ENCODE results near the gene THOC1. TPM values are rescaled to one million over a fixed set of nuclear protein-coding genes. Genes with fewer than 3 reads are reported as not detected.

Gene THOC1
- total and polyA plus RNA-seq, 3 donors from 2014 or later = 41.6 to 82.2 (median 79.7) TPM

GRCh38 chr18:260547-260946, 7.3 kb downstream of the THOC1 start:
- H3K4me1 ChIP-seq = no peaks in the 10 kb centered on the region
- H3K36me3 ChIP-seq (ENCODE audit: low read depth, missing control alignments) = no peaks in the 10 kb centered on the region
- no peak for TF ChIP-seq POLR2A (IDR thresholded peaks at IDR 0.05)
- no peak for TF ChIP-seq CTCF (IDR thresholded peaks at IDR 0.05)
- no peak overlapping the region for H3K27ac ChIP-seq
- no peak for DNase-seq
- no peaks in the 10 kb centered on the region for H3K9me3 ChIP-seq
- 84 to 86% methylated on average over 2 of the region's 2 CpGs for WGBS, 2 donors
- no peaks in the 10 kb centered on the region for H3K27me3 ChIP-seq
- intact Hi-C loops (cut with DNase I; ENCODE audit: low total_unique reads) = no loop called here
- no peak overlapping the region for H3K4me3 ChIP-seq

- DNase-seq = no peak
- no peaks in the 10 kb centered on the region for H3K36me3 ChIP-seq (ENCODE audit: low read depth, missing control alignments)
- 92 to 95% methylated on average over 4 of the region's 4 CpGs for WGBS, 2 donors
- H3K27ac ChIP-seq = no peak overlapping the region
- intact Hi-C loops (cut with DNase I; ENCODE audit: low total_unique reads) = no loop called here
- no peaks in the 10 kb centered on the region for H3K27me3 ChIP-seq
- TF ChIP-seq POLR2A (IDR thresholded peaks at IDR 0.05) = no peak
- TF ChIP-seq CTCF (IDR thresholded peaks at IDR 0.05) = no peak
- H3K4me3 ChIP-seq = no peak overlapping the region
- H3K4me1 ChIP-seq = no peaks in the 10 kb centered on the region
- H3K9me3 ChIP-seq = no peaks in the 10 kb centered on the region
These were observed 12.7 kb downstream of the THOC1 start for GRCh38 chr18:255171-255570.

GRCh38 chr18:253121-253520, 14.7 kb downstream of the THOC1 start:
- no peaks in the 10 kb centered on the region for H3K4me1 ChIP-seq
- intact Hi-C loops (cut with DNase I; ENCODE audit: low total_unique reads) = no loop called here
- H3K4me3 ChIP-seq = no peak overlapping the region
- no peaks in the 10 kb centered on the region for H3K9me3 ChIP-seq
- no peak for TF ChIP-seq POLR2A (IDR thresholded peaks at IDR 0.05)
- no peak for TF ChIP-seq CTCF (IDR thresholded peaks at IDR 0.05)
- 73 to 96% methylated on average over 1 of the region's 1 CpG for WGBS, 2 donors
- DNase-seq = no peak
- no peak overlapping the region for H3K27ac ChIP-seq
- no peaks in the 10 kb centered on the region for H3K36me3 ChIP-seq (ENCODE audit: low read depth, missing control alignments)
- no peaks in the 10 kb centered on the region for H3K27me3 ChIP-seq

GRCh38 chr18:251572-251971, 16.3 kb downstream of the THOC1 start:
- Histone ChIP-seq H3K9me3 (no peaks in the 10 kb centered on the region), H3K27ac (no peak overlapping the region), H3K27me3 (no peaks in the 10 kb centered on the region), H3K4me1 (no peaks in the 10 kb centered on the region), H3K36me3 (ENCODE audit: low read depth, missing control alignments) (no peaks in the 10 kb centered on the region), H3K4me3 (no peak overlapping the region)
- intact Hi-C loops (cut with DNase I; ENCODE audit: low total_unique reads) = no loop called here
- TF ChIP-seq POLR2A (IDR thresholded peaks at IDR 0.05) (no peak), CTCF (IDR thresholded peaks at IDR 0.05) (no peak)
- WGBS, 2 donors = 93 to 99% methylated on average over 5 of the region's 5 CpGs
- no peak for DNase-seq

GRCh38 chr18:250685-251084, 17.2 kb downstream of the THOC1 start:
- no peaks in the 10 kb centered on the region for H3K36me3 ChIP-seq (ENCODE audit: low read depth, missing control alignments)
- TF ChIP-seq CTCF (IDR thresholded peaks at IDR 0.05) (no peak), POLR2A (IDR thresholded peaks at IDR 0.05) (no peak)
- WGBS, 2 donors = 79 to 84% methylated on average over 2 of the region's 2 CpGs
- no peaks in the 10 kb centered on the region for H3K4me1 ChIP-seq
- DNase-seq = no peak
- H3K4me3 ChIP-seq = no peak overlapping the region
- H3K27ac ChIP-seq = no peak overlapping the region
- no peaks in the 10 kb centered on the region for H3K27me3 ChIP-seq
- intact Hi-C loops (cut with DNase I; ENCODE audit: low total_unique reads) = no loop called here
- no peaks in the 10 kb centered on the region for H3K9me3 ChIP-seq
